AG09309 (cell line): Measurements from ENCODE around the gene CCL24.
"Not testable (repeated sequence)": the region's sequence is repeated elsewhere in the genome, so short reads cannot be mapped to it uniquely, and the experiment has no call there.

Source experiments
- DNase-seq: peaks from one replicate; pipeline ENCODE4 v3.0.0-alpha.2; 2010; ENCODE audit warnings: low read depth
- H3K4me3 ChIP-seq: 2 replicates; pipeline ENCODE4 v1.5.1; 2011; ENCODE audit warnings: mild to moderate bottlenecking, low read depth, low read length, moderate library complexity; ENCODE audit not compliant: control insufficient read depth
- TF ChIP-seq, protein P1 (sequence below): IDR thresholded peaks from 2 replicates; pipeline ENCODE4 v1.5.1; 2011; ENCODE audit warnings: mild to moderate bottlenecking, low read depth, low read length, inconsistent platforms; ENCODE audit not compliant: insufficient read depth, control insufficient read depth; ENCODE audit errors: missing control alignments

CCL24 gene

DNA sequence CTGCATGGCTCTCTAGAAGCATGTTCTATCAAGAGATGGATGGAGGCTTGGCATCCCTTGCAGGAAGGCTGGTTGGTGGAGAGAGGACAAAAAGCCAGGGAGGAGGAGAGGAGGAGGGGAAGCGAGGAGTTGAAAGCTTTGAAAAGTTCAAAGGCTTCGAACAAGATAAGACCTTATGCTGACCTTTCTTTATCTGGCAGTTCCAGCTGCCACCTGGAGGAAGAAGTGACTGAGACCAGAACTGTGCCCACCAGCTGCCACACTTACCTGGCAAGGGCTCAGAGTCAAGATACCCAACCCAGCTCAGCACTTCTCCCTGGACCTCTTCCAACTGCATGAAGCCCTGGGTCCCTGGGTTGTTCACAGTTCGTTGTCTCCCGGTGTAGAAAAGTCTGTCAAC is 14.8 kb downstream of the CCL24 start:
- no peak overlapping the region for H3K4me3 ChIP-seq
- TF ChIP-seq, protein P1, sequence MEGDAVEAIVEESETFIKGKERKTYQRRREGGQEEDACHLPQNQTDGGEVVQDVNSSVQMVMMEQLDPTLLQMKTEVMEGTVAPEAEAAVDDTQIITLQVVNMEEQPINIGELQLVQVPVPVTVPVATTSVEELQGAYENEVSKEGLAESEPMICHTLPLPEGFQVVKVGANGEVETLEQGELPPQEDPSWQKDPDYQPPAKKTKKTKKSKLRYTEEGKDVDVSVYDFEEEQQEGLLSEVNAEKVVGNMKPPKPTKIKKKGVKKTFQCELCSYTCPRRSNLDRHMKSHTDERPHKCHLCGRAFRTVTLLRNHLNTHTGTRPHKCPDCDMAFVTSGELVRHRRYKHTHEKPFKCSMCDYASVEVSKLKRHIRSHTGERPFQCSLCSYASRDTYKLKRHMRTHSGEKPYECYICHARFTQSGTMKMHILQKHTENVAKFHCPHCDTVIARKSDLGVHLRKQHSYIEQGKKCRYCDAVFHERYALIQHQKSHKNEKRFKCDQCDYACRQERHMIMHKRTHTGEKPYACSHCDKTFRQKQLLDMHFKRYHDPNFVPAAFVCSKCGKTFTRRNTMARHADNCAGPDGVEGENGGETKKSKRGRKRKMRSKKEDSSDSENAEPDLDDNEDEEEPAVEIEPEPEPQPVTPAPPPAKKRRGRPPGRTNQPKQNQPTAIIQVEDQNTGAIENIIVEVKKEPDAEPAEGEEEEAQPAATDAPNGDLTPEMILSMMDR, result no peak
- no peak for DNase-seq

DNA sequence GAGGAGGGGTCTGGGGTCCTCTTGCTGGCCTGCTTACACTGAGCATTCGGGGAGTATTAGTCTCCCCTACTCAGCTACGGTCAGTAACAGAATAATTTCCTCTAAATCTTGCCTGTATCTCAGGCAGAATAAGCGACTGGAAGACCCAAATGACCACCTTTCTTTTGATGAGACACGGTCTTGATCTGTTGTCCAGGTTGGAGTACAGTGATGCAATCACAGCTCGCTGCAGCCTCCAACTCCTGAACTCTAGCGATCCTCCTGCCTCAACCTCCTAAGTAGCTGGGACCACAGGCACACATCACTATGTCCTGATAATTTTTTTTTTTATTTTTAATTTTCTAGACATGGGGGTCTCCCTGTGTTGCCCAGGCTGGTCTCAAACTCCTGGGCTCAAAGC is 17.2 kb downstream of the CCL24 start:
- no peak overlapping the region for H3K4me3 ChIP-seq
- DNase-seq, result no peak
- TF ChIP-seq, protein P1, result no peak

DNA sequence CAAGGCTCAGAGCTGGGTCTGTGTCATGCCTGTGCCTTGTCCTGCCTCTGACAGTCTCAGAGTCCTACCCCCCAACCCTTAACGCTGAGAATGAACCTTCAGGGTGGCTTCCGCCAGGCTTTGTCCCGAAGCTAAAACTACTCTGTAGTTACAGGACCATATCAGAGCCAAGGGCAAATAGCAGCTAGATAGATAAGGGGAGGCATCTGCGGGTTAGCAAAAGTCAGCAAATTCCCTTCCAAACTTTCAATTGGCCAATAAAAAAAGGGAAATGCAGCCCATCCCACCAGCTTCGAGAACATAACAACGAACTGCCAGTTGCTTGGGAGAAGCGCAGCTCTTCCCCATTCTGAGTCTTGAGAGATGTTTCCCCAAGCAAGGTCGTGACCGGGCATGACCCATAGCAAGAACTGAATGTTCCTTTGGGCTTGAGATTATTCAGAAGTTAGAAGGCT is 17.7 kb downstream of the CCL24 start:
- no peak for DNase-seq
- TF ChIP-seq, protein P1, result no peak
- H3K4me3 ChIP-seq, result no peak overlapping the region

DNA sequence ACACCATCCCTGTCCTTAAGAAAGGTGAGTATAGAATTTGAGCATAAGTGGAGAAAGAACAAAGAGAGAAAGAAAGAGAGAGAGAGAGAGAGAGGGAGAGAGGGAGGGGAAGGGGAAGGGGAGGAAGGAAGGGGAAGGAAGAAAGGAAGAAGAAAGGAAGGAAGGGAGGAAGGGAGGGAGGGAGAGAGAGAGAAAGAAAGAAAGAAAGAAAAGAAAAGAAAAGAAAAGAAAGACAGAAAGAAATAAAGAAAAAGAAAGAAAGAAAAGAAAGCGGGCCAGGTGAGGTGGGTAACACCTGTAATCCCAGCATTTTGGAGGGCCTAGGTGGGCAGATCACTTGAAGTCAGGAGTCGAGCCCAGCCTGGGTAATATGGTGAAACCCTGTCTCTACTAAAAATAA is 19.9 kb downstream of the CCL24 start:
- TF ChIP-seq, protein P1, result no peak
- no peak for DNase-seq

DNA sequence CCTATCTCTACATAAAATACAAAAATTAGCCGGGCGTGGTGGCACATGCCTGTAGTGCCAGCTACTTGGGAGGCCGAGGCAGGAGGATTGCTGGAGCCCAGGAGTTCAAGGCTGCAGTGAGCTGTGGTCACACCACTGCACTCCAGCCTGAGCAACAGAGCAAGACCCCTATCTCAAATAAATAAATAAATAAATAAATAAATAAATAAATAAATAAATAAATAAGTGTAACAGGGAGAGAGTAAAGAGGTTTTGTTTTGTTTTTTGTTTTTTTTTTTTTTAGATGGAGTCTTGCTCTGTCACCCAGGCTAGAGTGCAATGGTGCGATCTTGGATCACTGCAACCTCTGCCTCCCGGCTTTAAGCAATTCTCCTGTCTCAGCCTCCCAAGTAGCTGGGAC is 21.0 kb downstream of the CCL24 start:
- H3K4me3 ChIP-seq, DNase-seq: not testable (repeated sequence)

More for the DNA sequence above, 19.9 kb downstream of the CCL24 start:
- H3K4me3 ChIP-seq, result no peak overlapping the region

DNA sequence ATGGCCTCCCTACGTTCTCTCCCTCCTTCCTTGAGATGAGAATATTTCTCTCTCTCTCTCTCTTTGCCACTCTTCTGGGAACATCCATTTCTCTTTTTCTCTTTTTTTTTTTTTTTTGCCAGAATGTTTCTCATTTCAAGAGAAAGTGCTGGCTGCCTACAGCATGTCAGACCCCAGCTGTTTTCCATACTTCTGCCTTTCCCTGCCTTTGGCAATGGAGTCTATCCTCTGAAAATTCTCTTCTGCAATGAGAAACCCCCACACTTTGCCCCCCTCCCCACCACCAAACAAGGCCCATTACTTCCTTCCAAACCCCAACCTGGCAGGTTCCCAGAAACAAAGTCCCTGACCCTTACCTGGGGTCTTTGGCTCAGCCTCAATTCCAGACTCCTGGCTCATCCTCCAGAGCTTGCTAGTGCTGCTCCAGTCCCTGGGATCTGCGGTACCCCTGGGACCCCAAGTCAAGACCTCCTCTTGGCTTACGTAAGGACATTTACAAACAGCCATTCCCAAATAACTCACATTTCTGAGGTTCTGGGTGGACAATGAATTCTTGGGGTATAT is 24.2 kb downstream of the CCL24 start:
- TF ChIP-seq, protein P1, result no peak
- no peak overlapping the region for H3K4me3 ChIP-seq
- no peak for DNase-seq

DNA sequence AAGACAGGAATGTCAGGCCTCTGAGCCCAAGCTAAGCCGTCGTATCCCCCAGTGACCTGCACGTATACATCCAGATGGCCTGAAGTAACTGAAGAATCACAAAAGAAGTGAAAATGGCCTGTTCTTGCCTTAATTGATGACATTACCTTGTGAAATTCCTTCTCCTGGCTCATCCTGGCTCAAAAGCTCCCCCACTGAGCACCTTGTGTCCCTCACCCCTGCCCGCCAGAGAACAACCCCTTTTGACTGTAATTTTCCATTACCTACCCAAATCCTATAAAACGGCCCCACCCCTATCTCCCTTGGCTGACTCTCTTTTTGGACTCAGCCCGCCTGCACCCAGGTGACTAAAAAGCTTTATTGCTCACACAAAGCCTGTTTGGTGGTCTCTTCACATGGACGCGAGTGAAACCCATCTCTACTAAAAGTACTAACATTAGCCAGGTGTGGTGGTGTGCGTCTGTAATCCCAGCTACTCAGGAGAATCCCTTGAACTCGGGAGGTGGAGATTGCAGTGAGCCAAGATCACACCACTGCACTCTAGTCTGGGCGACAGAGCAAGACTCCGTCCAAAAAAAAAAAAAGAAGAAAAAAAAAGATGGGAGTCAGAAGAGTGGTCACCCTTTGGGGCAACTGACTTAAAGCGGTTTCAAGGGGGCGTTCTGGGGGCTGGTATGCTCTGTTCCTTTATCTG is 25.3 kb downstream of the CCL24 start:
- not testable (repeated sequence) for H3K4me3 ChIP-seq, DNase-seq

DNA sequence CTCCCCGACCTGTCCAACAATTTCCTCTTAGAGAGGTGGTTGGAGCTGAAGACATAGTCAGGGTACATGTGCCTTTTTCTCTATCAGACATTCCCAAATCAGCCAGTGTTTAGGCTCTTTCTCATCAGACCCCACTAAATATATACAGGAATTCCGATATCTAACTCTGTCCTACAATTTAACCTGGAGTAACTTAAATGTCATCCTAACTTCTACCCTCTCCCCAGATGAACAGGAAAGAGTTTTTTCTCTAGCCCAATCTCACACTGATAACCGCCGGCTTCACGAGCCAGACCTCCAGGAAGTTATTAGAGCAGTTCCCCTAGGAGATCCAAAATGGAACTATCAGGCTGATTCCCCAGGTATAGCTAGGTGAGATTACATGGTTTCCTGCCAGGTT is 30.5 kb downstream of the CCL24 start:
- H3K4me3 ChIP-seq, DNase-seq: not testable (repeated sequence)

DNA sequence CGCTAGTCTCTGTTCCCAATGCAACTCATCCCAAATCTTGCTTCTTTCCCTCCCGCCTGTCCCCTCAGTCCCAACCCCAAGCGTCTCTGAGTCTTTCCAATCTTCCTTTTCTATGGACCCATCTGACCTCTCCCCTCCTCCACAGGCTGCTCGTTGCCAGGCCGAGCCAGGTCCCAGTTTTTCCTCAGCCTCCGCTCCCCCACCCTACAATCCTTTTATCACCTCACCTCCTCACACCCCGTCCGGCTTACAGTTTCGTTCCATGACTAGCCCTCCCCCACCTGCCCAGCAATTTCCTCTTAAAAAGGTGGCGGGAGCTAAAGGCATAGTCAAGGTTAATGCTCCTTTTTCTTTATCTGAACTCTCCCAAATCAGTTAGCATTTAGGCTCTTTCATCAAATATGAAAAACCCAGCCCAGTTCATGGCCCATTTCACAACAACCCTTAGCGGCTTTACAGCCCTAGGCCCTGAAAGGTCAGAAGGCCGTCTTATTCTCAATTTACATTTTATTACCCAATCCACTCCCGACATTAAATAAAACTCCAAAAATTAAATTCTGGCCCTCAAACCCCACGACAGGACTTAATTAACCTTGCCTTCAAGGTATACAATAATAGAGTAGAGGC is 32.8 kb downstream of the CCL24 start:
- H3K4me3 ChIP-seq, DNase-seq: not testable (repeated sequence)

DNA sequence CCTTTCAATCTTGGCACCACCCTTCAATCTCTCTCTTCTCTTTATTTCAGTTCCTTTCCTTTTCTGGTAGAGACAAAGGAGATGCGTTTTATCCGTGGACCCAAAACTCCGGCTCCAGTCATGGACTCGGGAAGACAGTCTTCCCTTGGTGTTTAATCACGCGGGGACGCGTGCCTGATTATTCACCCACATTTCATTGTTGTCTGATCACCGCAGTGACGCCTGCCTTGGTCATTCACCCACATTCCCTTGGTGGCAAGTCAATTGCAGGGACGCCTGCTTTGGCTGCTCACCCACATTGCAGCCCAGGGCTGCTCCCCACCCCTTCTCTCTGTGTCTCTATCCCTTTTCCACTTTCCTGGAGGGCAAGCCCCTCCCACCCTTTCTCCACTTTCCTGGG is 34.1 kb downstream of the CCL24 start:
- not testable (repeated sequence) for DNase-seq, H3K4me3 ChIP-seq

DNA sequence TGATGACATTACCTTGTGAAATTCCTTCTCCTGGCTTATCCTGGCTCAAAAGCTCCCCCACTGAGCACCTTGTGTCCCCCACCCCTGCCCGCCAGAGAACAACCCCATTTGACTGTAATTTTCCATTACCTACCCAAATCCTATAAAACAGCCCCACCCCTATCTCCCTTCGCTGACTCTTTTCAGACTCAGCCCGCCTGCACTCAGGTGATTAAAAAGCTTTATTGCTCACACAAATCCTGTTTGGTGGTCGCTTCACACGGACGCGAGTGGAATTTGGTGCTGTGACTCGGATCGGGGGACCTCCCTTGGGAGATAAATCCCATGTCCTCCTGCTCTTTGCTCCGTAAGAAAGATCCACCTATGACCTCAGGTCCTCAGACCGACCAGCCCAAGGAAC is 34.6 kb downstream of the CCL24 start:
- DNase-seq, H3K4me3 ChIP-seq: not testable (repeated sequence)
